GM18499 (cell line): Measurements from ENCODE around the gene RIPK4.
"Not testable (repeated sequence)": the region's sequence is repeated elsewhere in the genome, so short reads cannot be mapped to it uniquely, and the experiment has no call there.

Experiments
- ATAC-seq: cut with Tn5 transposase; IDR thresholded peaks from one replicate; pipeline ENCODE4 v1.9.1; 2021; ENCODE audit warnings: moderate number of reproducible peaks; ENCODE audit not compliant: insufficient read depth, unreplicated experiment

RIPK4 gene

GRCh38 chr21:41705546-41706262, 61.1 kb downstream of the RIPK4 start:
- ATAC-seq = no peak

DNA sequence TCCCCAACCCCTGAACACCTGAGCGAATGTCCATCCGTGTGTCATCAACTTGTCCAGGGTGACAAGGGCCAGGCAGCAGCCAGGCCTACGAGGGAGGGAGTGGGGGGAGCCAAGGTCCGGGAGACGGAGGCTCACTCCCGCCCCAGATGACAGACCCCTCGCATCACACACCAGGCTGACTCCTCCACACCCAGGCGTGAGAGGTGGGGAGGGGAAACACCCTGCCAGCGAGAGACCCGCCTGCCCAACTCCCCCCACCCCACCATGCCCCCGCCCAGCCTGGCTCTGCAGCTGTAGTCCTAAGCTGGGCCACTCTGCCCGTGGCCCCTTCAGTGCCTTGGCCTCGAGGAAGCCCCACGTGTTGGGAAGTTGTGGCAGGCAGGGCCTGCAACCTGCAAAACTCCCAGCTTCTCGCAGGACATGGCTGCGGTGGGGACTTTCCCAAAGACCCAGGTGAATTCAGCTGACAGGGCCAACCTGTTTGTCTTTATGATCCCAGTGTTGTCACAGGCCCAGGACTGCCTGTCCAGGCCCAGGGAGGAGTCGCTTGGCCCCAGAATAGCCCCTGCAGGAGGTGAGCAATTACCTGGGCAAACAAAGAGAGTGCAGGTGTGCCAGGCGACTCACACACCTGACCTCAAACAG, 62.9 kb downstream of the RIPK4 start:
- no peak for ATAC-seq

- ATAC-seq = no peak
Measured at GRCh38 chr21:41701749-41702148, 65.1 kb downstream of the RIPK4 start.

GRCh38 chr21:41699311-41699710, 67.5 kb downstream of the RIPK4 start:
- ATAC-seq = no peak

DNA sequence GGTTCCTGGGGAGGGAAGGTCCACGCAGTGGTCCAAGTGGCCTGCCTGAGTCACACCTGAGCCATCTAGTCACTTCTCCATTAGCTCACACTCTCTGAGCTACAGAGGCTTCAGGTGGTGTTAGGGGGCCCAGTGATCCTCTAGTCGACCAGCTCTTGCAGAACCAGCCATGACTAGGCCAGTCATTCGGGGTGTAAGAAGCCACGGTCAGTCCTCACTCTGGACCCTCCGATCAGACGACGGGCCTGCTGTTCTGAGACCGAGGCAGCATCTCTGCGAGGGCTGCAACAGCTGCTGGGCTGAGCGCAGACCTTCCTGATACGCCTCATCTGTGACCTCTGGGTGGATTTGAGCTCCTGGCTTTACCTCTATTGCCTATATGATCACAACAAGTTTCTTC, 68.8 kb downstream of the RIPK4 start:
- no peak for ATAC-seq

DNA sequence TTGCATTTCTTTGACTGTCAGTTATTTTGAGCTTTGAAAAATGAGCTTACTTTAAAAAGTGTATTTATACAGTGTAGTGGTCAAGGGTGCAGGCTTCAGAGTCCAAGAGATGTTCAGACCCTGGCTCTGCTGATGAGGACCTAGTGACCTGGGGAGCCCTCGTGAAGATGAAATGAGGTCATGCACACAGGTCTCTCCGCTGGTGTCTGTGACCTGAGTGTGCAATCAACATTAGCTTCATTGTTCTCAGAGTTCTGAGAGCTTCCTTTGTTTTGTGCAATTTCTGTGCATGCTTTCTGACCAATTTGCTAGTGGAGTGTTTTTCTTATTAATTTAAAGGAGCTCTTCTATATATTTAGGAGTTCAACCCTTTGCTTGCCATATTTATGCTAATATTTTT, 71.3 kb downstream of the RIPK4 start:
- ATAC-seq = no peak

- ATAC-seq = not testable (repeated sequence)
Measured at GRCh38 chr21:41694042-41694441, 72.8 kb downstream of the RIPK4 start.

GRCh38 chr21:41692185-41692565, 74.7 kb downstream of the RIPK4 start:
- ATAC-seq = no peak

- no peak for ATAC-seq
Measured at GRCh38 chr21:41691205-41692184, 75.4 kb downstream of the RIPK4 start.
